ENCODE results near the gene FHIP1B.
"Not testable (repeated sequence)": the region's sequence is repeated elsewhere in the genome, so short reads cannot be mapped to it uniquely, and the experiment has no call there.

The FHIP1B gene

GRCh38 chr11:6234387-6235107 lies at the start of gene FHIP1B:
Gene FHIP1B, minus strand, starts transcription at chr11:6234636. Its CDS starts 10,120 bp downstream, at chr11:6224516.
- peak; percentile 99 for DNase-seq (ENCODE audit: low spot score)

DNA sequence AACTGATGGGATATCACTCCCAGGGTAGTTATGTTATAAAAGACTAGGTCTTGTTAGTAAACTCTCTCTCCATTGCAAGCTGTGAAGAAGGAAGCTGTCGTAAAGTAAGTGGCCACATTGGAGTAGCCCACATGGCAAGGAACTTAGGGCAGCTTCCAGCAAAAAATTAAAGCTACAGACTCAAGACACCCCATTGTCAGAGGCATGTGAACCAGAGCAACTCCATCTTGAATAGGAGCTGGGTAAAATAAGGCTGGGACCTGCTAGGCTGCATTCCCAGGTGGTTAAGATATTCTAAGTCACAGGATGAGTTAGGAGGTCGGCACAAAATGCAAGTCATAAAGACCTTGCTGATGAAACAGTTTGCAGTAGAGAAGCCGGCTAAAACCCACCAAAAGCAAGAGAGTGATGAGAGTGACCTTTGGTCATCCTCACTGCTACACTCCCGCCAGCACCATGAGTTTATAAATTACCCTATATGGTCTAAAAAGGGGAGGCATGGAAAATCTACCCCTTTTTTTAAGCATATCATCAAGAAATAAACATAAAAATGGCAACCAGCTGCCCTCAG lies 49.1 kb upstream of the FHIP1B start:
- DNase-seq (ENCODE audit: low spot score), result no peak

DNA sequence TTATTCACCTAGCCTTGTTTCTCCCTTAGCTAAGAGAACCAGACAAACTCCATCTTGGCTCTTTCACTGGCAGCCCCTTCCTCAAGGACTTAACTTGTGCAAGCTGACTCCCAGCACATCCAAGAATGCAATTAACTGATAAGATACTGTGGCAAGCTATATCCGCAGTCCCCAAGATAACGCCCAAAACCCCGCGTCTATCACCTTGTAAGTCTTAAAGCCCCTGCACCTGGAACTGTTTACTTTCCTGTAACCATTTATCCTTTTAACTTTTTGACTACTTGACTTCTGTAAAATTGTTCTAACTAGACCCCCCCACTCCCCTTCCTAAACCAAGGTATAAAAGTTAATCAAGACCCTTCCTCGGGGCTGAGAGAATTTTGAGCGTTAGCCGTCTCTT lies 46.4 kb upstream of the FHIP1B start:
- DNase-seq (ENCODE audit: low spot score), result not testable (repeated sequence)

DNA sequence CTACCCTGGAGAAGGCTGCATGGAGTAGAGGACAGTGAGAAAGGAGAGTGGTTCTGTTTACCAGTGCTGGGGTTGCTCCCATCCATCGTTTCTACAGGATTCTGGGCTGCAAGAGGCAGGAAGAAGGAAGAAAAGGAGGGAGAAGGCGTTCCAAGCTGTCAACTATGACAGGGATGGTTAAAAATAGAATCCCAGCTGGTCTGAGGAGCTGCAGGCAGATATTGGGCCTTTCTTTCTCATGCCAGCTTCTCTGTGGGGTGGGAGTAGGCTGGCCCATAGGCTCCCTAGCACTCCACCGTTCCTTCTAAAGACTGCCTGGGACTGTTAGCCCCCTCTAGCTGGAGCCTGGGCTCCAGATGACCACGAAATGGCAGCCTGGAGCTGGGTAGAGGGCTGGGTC lies 38.8 kb upstream of the FHIP1B start:
- no peak for DNase-seq (ENCODE audit: low spot score)

GRCh38 chr11:6271598-6271997 lies 37.2 kb upstream of the FHIP1B start:
- no peak for DNase-seq (ENCODE audit: low spot score)

DNA sequence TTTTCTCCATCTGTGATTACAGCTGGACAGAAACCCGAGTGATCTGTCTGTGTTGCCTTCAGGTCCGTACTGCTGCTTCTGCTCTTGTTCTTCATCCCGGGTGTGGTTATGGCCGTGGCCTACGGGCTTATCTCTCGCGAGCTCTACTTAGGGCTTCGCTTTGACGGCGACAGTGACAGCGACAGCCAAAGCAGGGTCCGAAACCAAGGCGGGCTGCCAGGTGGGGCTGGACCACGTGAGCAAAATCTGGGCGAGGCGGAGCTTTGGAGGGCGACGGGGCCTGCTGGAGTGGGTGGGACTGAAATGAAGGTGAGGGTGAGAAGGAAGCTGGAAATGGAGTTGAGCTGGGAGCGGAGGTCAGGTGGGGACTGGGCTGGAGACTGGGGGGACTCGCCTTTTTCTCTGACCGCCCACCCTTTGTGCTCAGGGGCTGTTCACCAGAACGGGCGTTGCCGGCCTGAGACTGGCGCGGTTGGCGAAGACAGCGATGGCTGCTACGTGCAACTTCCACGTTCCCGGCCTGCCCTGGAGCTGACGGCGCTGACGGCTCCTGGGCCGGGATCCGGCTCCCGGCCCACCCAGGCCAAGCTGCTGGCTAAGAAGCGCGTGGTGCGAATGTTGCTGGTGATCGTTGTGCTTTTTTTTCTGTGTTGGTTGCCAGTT lies 36.3 kb upstream of the FHIP1B start:
- no peak for DNase-seq (ENCODE audit: low spot score)

GRCh38 chr11:6269994-6270393 lies 35.6 kb upstream of the FHIP1B start:
- DNase-seq (ENCODE audit: low spot score), result peak; percentile 53

DNA sequence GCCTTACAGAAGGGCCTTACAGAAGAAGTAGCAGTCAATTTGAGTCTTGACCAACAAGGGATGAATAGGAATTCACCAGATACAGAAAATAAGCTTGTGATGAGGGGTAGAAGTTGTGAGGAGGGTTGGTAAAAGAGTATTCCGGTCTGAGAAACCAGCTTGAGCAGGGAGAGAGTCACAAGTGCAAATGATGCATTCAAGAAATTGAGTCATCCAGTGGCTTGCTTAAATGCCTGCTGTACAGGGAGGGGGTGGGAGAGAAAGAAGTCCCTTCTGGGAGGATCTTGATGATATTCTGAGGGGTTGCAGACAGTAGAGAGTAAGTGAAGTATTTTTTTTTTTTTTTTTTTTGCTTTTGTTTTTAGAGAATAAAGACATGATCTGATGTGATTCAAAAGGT lies 34.4 kb upstream of the FHIP1B start:
- no peak for DNase-seq (ENCODE audit: low spot score)

DNA sequence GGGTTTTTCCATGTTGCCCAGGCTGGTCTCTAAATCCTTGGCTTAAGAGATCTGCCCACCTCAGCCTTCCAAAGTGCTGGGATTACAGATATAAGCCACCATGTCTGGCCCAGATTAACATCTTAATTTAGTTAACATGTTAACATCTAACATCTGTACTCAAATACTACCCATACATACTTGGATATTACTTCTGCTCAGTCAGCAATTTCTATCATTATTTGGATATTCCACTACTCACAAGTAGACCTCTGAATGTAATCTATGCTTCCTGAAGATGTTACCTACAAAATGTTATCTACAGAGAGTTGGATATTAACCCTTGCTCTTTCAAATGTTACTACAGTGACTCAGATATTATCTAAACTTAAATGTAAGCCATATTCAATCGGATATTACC lies 29.2 kb upstream of the FHIP1B start:
- no peak for DNase-seq (ENCODE audit: low spot score)

GRCh38 chr11:6260207-6260726 lies 25.8 kb upstream of the FHIP1B start:
- DNase-seq (ENCODE audit: low spot score), result no peak

DNA sequence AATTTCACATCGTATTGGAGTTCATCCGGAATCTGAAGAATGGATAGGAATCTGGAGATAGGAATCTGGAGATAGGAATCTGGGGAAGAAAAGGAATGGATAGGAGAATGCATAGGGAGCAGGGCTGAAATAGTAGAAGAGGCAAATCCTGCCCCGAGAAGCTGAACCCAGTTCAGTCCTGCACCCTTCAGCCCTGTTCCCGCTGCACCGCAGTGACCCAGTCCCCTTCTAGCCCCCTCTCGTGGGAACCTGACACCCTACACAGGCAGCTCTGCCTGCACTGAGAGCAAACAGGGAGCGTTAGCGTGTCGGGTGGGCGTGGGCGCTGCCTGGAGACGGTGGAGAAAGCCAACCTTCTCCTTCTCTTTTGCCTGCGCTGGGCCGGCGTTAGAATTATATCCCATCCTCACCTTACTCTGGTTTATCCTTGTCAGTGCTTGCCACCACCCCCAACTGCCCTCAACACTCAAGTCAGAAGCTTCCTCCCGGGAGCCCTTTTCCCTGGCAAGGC lies 24.2 kb upstream of the FHIP1B start:
- no peak for DNase-seq (ENCODE audit: low spot score)

- no peak for DNase-seq (ENCODE audit: low spot score)
These were observed 23.7 kb upstream of the FHIP1B start for GRCh38 chr11:6258141-6258540.

GRCh38 chr11:6253197-6253596 lies 18.8 kb upstream of the FHIP1B start:
- DNase-seq (ENCODE audit: low spot score), result peak; percentile 13

- DNase-seq (ENCODE audit: low spot score), result peak; percentile 79
These were observed 17.6 kb upstream of the FHIP1B start for GRCh38 chr11:6251990-6252473.

DNA sequence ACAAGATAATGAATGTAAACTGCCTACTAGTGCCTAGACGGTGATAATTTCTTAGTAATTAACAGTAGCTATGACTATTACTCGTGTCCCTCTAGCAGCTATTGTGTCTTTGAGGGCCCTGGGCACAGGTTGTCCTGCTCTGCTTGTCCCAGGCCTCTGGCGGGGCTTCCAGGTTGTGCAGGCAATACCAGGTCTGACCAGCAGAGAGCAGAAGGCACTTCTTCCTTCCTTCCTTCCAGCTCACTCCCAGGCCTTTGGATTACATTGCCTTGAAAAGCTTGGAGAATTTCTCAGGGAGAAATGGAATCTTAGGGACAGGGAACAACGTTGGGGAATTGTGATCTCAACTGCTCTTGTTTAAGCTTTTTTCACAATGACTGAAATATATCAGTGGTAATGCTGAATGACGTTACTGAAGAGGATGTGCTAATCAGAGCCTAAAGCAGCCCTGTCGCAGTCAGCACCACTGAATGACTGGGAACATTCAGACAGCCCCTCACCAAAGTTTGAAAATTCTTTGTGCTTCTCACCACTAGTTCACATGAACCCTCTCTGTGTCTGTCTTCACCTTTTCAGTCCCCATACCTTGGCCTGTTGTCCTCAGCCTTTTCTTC lies 16.8 kb upstream of the FHIP1B start:
- DNase-seq (ENCODE audit: low spot score), result peak; percentile 78

GRCh38 chr11:6249770-6250555 lies 15.5 kb upstream of the FHIP1B start:
- peak; percentile 88 for DNase-seq (ENCODE audit: low spot score)

GRCh38 chr11:6248897-6249296 lies 14.5 kb upstream of the FHIP1B start:
- DNase-seq (ENCODE audit: low spot score), result not testable (repeated sequence)

DNA sequence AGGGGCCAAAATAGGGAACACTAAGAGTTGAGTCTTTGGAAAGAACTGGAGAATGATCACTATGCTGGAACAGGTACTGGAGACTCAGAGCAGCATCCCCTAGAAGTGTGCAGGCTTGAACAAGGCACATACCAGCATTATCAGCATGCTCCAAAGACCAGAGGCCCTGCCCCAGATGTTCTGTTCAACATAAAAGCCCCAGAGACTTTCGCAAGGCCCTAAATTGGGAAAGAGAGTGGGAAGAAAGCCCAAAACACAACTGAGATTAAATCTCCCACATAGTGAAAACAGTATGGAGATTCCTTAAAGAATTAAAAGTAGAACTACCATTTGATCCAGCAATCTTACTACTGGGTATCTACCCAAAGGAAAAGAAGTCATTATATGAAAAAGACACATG lies 13.8 kb upstream of the FHIP1B start:
- peak; percentile 19 for DNase-seq (ENCODE audit: low spot score)

DNA sequence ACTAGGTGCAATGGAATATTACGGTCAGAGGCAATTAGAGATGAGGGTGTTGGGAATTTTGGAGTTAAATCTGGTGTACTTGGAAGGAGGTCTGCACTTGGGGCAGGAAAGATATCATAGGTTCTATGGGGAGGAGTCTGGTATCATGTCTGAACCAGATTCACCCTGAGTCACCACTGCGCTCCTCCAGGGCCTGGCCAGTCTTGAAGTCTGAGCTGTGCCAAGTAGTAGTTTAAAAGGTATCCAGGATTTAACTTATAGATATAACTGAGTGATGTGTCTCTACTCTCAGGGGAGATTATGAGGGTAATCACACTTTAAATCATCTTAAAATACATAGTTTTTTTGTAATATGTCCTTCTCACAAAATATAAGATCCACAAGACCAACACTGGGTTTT lies 11.1 kb upstream of the FHIP1B start:
- peak; percentile 50 for DNase-seq (ENCODE audit: low spot score)

GRCh38 chr11:6241316-6241715 lies 6.9 kb upstream of the FHIP1B start:
- no peak for DNase-seq (ENCODE audit: low spot score)

DNA sequence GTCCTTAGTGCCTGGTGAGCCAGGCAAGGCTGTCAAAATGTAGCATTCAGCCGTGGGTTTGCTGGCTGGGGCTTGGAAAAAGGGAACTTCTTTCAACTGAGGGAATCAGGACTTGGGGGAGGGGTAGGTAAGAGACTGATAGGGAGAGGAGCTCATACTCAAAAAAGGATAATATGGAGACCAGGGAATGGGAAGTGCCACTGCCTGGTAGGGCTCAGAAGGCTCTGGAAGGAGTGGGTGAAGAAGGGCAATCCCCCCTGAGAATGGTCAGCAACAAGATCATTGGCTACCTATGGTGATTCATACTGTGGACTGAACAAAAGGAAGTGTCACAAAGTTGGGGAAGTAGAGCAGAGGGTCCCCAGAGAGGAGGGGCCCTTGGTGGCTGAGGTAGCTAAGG lies 6.3 kb upstream of the FHIP1B start:
- DNase-seq (ENCODE audit: low spot score), result no peak

GRCh38 chr11:6240139-6240538 lies 5.7 kb upstream of the FHIP1B start:
- DNase-seq (ENCODE audit: low spot score), result no peak

Data from hematopoietic multipotent progenitor cell treated with erythropoietin and hydrocortisone succinate and interleukin-3 and kit ligand, for 17 days (in vitro differentiated cells).